GM12872 (cell line): Measurements from ENCODE around the gene KCNF1.

Source experiments
- TF ChIP-seq, protein P1 (sequence below): IDR thresholded peaks from 3 replicates; pipeline ENCODE4 v1.5.1; 2011; ENCODE audit warnings: low read depth, mild to moderate bottlenecking, low read length, moderate library complexity; ENCODE audit not compliant: insufficient read depth

Gene KCNF1

DNA sequence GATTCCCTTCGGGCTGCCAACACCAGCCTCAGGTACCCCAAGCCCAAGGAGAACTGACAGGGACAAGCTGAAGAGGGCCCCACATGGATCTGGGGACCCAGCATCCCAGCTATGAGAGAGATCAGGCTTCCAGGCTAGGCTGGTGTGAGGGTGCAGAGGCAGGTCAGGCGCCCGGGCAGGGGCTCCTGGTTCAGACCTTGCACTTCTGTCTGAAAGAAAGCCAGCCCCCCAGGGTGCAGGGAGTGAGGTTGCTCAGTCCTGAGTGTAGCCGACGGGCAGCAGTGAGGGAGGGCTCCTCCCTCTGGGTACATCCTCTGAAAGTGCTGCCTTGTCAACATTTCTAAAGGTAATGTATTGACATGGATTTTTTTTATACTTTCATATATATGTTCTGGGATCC is 33.1 kb downstream of the KCNF1 start:
- TF ChIP-seq, protein P1, sequence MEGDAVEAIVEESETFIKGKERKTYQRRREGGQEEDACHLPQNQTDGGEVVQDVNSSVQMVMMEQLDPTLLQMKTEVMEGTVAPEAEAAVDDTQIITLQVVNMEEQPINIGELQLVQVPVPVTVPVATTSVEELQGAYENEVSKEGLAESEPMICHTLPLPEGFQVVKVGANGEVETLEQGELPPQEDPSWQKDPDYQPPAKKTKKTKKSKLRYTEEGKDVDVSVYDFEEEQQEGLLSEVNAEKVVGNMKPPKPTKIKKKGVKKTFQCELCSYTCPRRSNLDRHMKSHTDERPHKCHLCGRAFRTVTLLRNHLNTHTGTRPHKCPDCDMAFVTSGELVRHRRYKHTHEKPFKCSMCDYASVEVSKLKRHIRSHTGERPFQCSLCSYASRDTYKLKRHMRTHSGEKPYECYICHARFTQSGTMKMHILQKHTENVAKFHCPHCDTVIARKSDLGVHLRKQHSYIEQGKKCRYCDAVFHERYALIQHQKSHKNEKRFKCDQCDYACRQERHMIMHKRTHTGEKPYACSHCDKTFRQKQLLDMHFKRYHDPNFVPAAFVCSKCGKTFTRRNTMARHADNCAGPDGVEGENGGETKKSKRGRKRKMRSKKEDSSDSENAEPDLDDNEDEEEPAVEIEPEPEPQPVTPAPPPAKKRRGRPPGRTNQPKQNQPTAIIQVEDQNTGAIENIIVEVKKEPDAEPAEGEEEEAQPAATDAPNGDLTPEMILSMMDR, result no peak

DNA sequence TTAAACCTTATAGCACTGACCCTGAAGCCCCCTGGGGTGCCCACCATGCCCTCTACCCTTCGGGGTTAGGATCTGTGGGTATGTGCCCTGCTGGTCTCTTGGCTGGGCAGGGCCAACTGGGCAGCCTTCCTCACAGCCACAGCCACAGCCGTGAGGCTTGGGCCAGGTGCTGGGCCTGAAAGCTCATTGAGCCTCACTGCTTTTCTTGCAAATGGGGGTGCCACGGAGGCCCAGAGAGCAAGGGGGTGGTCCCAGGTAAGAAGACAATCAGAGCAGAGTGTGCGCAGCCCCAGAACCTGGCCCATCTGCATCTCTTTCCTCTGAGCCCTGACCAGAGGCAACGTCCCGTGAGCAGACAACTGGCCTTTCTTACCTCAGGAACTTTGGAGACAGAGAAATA is 34.7 kb downstream of the KCNF1 start:
- TF ChIP-seq, protein P1, result no peak

DNA sequence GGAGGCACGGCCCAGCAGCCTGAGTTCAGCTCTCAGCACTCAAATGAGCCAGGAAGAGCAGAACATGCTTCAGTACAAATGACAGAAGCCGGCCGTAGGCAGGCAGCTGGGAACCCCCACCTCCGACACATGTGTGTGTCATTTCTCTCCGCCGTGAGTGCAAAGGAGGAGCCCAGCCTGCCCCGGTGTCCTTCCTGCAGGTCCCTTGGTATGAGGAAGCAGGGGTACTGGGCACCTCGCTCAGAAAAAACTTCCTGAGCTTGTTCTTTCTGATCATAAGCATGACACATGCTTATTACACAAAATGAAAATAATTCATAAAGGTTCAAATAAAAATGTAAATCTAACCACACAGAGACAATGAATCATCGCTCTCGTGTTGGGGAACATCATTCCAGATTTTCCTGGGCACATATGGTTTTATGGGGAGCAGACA is 35.3 kb downstream of the KCNF1 start:
- TF ChIP-seq, protein P1, result no peak

DNA sequence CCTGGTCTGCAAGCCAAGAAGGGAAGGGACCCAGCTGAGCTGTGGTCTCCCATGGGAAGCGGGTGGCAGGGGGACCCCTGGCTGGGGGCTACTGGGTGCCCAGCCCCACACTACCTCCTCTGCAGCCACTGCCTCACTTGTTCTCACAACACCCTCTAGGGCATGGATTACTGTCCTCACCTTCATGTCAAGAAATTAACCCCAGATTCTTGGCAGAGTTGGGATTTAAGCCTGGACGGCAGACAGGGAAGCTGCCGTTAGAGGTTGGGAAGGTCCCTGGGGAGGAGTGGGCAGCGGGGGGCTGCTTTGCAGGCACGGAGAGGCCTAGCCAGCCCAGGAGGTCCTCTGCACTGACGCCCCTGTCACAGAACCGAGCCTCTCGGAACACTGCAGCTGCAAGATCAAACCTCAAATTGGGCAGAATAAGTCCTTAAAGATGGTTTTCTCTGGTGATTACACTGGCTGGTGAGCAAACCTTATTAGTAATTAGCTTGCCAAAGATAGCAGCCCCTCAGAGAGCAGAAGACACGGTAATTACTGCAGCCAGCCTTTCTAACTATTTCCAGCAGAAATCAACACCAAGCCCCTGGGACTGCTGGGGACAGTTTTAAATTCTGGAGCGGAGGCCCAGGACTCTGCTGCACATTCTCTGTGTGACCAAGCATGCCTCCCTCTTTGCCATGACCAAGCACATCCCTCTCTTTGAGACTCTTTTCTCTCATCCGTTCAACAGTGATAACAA is 35.9 kb downstream of the KCNF1 start:
- TF ChIP-seq, protein P1, result no peak

DNA sequence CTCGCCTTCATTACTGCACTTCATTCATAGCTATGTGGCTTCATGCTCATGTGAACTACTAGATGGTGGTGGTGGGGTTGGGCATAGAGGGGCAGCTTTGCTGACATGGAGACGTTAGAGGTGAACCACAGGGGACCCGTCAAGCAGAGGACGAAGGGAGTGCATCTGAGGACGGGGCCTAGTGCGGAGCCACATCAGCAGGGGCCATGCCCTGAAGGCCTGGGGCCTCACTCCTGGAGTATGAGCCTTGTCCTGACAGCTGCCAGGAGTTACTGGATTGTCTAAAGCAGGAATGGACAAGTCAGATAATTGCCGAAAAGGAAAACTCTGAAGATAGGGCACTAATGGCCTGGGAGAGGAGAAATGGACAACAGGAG is 36.4 kb downstream of the KCNF1 start:
- TF ChIP-seq, protein P1, result no peak

DNA sequence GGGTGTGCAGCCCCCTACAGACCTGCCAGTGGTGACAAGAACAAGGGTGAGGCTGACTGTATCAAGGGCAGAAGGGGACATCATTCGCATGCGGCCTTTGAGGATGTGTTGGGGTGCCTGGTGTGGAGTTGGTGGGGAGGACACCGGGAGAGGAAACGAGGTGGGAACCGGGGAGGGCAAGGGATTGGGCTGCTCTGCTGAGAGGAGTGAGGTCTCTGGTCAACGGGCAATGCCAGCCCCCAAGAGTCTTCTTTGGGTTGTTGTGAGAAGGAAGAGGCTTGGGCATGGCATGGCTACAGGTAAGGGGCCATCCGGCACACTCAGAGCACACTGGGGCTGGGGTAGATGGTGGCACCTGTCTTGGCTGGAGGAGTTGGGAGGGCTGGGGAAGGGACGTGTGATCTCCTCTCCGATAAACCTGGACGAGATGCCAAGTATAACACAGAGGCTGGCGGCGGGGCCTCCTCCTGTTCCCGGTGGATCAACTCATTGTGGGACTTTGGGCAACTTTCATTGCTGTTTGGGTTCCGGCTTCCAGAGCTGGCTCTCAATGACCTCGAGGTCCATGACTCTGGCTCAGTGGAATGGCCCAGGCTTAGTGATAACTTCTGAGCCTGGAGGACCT is 37.0 kb downstream of the KCNF1 start:
- TF ChIP-seq, protein P1, result no peak

DNA sequence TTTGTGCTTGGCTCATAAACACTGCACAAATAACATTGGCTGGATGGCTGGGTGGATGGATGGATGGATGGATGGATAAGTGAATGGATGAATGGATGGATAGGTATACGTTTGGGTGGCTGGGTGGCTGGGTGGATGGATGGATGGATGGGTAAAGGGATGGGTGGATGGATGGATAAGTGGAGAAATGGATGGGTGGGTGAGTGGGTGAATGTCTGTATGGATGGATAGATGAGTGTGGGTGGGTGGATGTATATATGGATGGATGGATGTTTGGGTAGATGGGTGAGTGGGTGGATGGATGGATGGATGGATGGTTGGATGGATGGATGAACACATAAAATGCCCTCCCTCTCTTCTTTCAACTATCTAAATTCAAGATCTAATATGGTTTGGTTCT is 38.1 kb downstream of the KCNF1 start:
- TF ChIP-seq, protein P1, result no peak
